PFSK-1 (cell line): ENCODE data around the gene COMTD1.

Source experiments
- FOXP2 ChIP-seq: optimal IDR thresholded peaks from 2 replicates; pipeline ENCODE3; 2011; ENCODE audit warnings: borderline replicate concordance, control low read depth, inconsistent platforms; ENCODE audit not compliant: insufficient read depth; ENCODE audit errors: extremely low read length, extremely low read depth
- POLR2AphosphoS5 ChIP-seq: IDR thresholded peaks from 2 replicates; pipeline ENCODE4 v1.6.1; 2012; ENCODE audit warnings: low read depth, mild to moderate bottlenecking, control low read depth, low read length, moderate library complexity
- REST ChIP-seq, 2 experiments: IDR thresholded peaks; 2 replicates each; pipeline versions ENCODE4 v1.6.1 to v1.8.0; 2011 to 2012; ENCODE audit warnings: low read depth in 2 of 2, low read length in 2 of 2, control low read depth in 1 of 2, inconsistent platforms in 1 of 2, mild to moderate bottlenecking in 1 of 2, moderate library complexity in 1 of 2; ENCODE audit not compliant: insufficient read depth in 1 of 2
- SIN3A ChIP-seq: IDR thresholded peaks from 2 replicates; pipeline ENCODE4 v1.6.1; 2012; ENCODE audit warnings: mild to moderate bottlenecking, low read length, moderate library complexity, borderline replicate concordance; ENCODE audit not compliant: insufficient read depth
- TAF1 ChIP-seq: IDR thresholded peaks from 2 replicates; pipeline ENCODE4 v1.6.1; 2012; ENCODE audit warnings: low read length, control low read depth, borderline replicate concordance; ENCODE audit not compliant: insufficient read depth

Gene COMTD1

GRCh38 chr10:75207079-75207856 is 28.5 kb downstream of the COMTD1 start:
- TF ChIP-seq FOXP2 (no peak), SIN3A (no peak), POLR2AphosphoS5 (no peak), TAF1 (no peak), REST (IDR thresholded peaks at IDR 0.05; ENCODE audit: insufficient read depth in 1 of 2, low read depth in 2 of 2, low read length in 2 of 2) (no peak)

- TF ChIP-seq POLR2AphosphoS5 = no peak
- TF ChIP-seq FOXP2 = no peak
- TF ChIP-seq TAF1 = no peak
- no peak for TF ChIP-seq SIN3A
- TF ChIP-seq REST (IDR thresholded peaks at IDR 0.05; ENCODE audit: insufficient read depth in 1 of 2, low read depth in 2 of 2, low read length in 2 of 2) = no peak
Observed at GRCh38 chr10:75205908-75206307, 29.8 kb downstream of the COMTD1 start.

GRCh38 chr10:75203724-75204123 is 32.0 kb downstream of the COMTD1 start:
- TF ChIP-seq TAF1 = no peak
- no peak for TF ChIP-seq FOXP2
- TF ChIP-seq REST (IDR thresholded peaks at IDR 0.05; ENCODE audit: insufficient read depth in 1 of 2, low read depth in 2 of 2, low read length in 2 of 2) = no peak
- no peak for TF ChIP-seq SIN3A
- no peak for TF ChIP-seq POLR2AphosphoS5

GRCh38 chr10:75202321-75203045 is 33.3 kb downstream of the COMTD1 start:
- no peak for TF ChIP-seq TAF1
- TF ChIP-seq POLR2AphosphoS5 = no peak
- TF ChIP-seq FOXP2 = no peak
- TF ChIP-seq SIN3A = no peak
- TF ChIP-seq REST (IDR thresholded peaks at IDR 0.05; ENCODE audit: insufficient read depth in 1 of 2, low read depth in 2 of 2, low read length in 2 of 2) = no peak
